ENCODE results near the gene DCT. TPM values are rescaled to one million over a fixed set of nuclear protein-coding genes. Genes with fewer than 3 reads are reported as not detected.
"Not testable (repeated sequence)": the region's sequence is repeated elsewhere in the genome, so short reads cannot be mapped to it uniquely, and the experiment has no call there.

The DCT gene
- total RNA-seq (1 to 10 TPM in 2 of 4 donors, under 1 TPM in 2; 0.36 to 1.4 (median 0.78) TPM), polyA plus RNA-seq (under 1 TPM in 2 of 3 donors, not detected in 1; 0.04 to 0.60 TPM)

GRCh38 chr13:94479616-94480015, at the start of gene DCT:
Gene DCT, minus strand, starts transcription at chr13:94479682. Its CDS starts 427 bp downstream, at chr13:94479255.
- no peaks in the 10 kb centered on the region for H3K27me3 ChIP-seq
- no peak for DNase-seq
- no peaks in the 10 kb centered on the region for H3K36me3 ChIP-seq
- TF ChIP-seq POLR2AphosphoS5 (IDR thresholded peaks at IDR 0.05) (no peak), CTCF (IDR thresholded peaks at IDR 0.05) (no peak), POLR2A (IDR thresholded peaks at IDR 0.05) (no peak), EP300 (IDR thresholded peaks at IDR 0.05) (no peak)
- peaks cover 0 to 3% (median 0%) of the 10 kb centered on the region in 4 donors for H3K9me3 ChIP-seq
- H3K27ac ChIP-seq, result no peak within 1 kb of the TSS
- H3K4me3 ChIP-seq, result no peak within 1 kb of the TSS
- H3K4me1 ChIP-seq, result no peaks in the 10 kb centered on the region
- intact Hi-C loops (cut with DNase I), result no loop called here
- WGBS, 2 donors, result 22 to 46% methylated on average over 3 of the region's 3 CpGs

GRCh38 chr13:94526956-94527355, 47.5 kb upstream of the DCT start:
- H3K4me1 ChIP-seq; intact Hi-C loops (cut with DNase I); H3K9me3 ChIP-seq; H3K27ac ChIP-seq; H3K27me3 ChIP-seq; H3K4me3 ChIP-seq; DNase-seq; H3K36me3 ChIP-seq: not testable (repeated sequence)
- WGBS, 2 donors, result 56 to 58% methylated on average over 7 of the region's 7 CpGs

- no peaks in the 10 kb centered on the region for H3K36me3 ChIP-seq
- no peak overlapping the region for H3K27ac ChIP-seq
- TF ChIP-seq EP300 (IDR thresholded peaks at IDR 0.05) (no peak), CTCF (IDR thresholded peaks at IDR 0.05) (no peak), POLR2A (IDR thresholded peaks at IDR 0.05) (no peak), POLR2AphosphoS5 (IDR thresholded peaks at IDR 0.05) (no peak)
- DNase-seq, result no peak
- intact Hi-C loops (cut with DNase I), result no loop called here
- H3K4me1 ChIP-seq, result no peaks in the 10 kb centered on the region
- H3K4me3 ChIP-seq, result no peak overlapping the region
- H3K27me3 ChIP-seq, result no peaks in the 10 kb centered on the region
- H3K9me3 ChIP-seq, result no peaks in the 10 kb centered on the region
- WGBS, 2 donors, result 85 to 87% methylated on average over 2 of the region's 2 CpGs
Observed at GRCh38 chr13:94525781-94526180, 46.3 kb upstream of the DCT start.

- WGBS, 2 donors, result 82 to 87% methylated on average over 7 of the region's 7 CpGs
- no peaks in the 10 kb centered on the region for H3K4me1 ChIP-seq
- H3K36me3 ChIP-seq, result no peaks in the 10 kb centered on the region
- H3K9me3 ChIP-seq, result no peaks in the 10 kb centered on the region
- H3K27me3 ChIP-seq, result no peaks in the 10 kb centered on the region
- H3K4me3 ChIP-seq, result no peak overlapping the region
- H3K27ac ChIP-seq, result no peak overlapping the region
- DNase-seq, result no peak
- TF ChIP-seq POLR2AphosphoS5 (IDR thresholded peaks at IDR 0.05) (no peak), POLR2A (IDR thresholded peaks at IDR 0.05) (no peak), CTCF (IDR thresholded peaks at IDR 0.05) (no peak), EP300 (IDR thresholded peaks at IDR 0.05) (no peak)
- intact Hi-C loops (cut with DNase I), result no loop called here
Observed at GRCh38 chr13:94524407-94524806, 44.9 kb upstream of the DCT start.

- Histone ChIP-seq H3K4me1 (no peaks in the 10 kb centered on the region), H3K4me3 (no peak overlapping the region), H3K9me3 (peaks cover 0 to 3% (median 0%) of the 10 kb centered on the region in 4 donors), H3K27me3 (no peaks in the 10 kb centered on the region), H3K27ac (no peak overlapping the region), H3K36me3 (no peaks in the 10 kb centered on the region)
- intact Hi-C loops (cut with DNase I), result no loop called here
- TF ChIP-seq CTCF (IDR thresholded peaks at IDR 0.05), result no peak
- TF ChIP-seq POLR2AphosphoS5 (IDR thresholded peaks at IDR 0.05), result no peak
- no peak for TF ChIP-seq EP300 (IDR thresholded peaks at IDR 0.05)
- TF ChIP-seq POLR2A (IDR thresholded peaks at IDR 0.05), result no peak
- DNase-seq, result no peak
Observed at GRCh38 chr13:94520001-94520400, 40.5 kb upstream of the DCT start.

All from sigmoid colon (tissue), 7 donors.